Activated CD4-positive, alpha-beta T cell treated with anti-CD3 and anti-CD28 coated beads, Interleukin-2, amount 50 U/mL, for 16 hours (primary cell): Measurements from ENCODE around the gene GORASP2.

Experiments used
- DNase-seq: peaks from one replicate; pipeline ENCODE4 v3.0.0-alpha.2; 2020

The GORASP2 gene

DNA sequence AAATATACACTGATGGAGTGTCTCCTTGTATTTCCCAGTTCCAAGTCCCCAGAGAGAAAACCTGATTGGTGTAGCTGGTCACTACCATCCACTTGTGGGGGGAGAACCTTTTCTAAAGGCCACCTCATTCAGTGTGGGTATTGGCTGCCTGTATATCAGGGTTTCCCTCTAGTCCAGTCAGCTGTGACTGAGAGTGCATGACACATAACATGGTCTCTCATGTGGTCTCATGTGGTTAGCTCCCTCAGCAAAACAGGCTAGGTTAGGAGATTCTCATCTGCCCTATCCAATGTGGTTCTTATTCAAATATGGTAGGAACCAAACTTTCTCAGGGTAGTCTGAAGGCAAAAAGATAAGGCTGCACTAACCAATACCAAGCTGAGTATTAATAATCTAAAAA is 4.1 kb upstream of the GORASP2 start:
- no peak for DNase-seq

DNA sequence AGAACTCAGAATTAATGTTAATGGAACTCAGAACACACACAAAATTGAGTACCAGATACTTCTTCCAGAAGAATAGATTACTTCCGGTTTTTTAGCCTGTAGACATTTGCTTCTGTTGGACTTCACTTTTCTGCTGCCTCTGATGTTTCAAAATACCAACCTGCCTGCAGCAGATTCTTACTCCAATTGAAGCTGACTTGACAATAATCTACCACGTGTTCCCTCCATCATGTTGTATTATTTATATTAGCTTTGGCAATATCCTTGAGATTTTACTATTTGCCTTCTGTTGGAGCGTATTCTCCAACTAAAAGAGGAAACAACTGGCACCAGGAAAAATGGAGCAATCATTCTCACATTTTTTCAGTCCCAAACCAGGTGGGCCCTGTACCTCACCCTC is 3.1 kb upstream of the GORASP2 start:
- DNase-seq = no peak

DNA sequence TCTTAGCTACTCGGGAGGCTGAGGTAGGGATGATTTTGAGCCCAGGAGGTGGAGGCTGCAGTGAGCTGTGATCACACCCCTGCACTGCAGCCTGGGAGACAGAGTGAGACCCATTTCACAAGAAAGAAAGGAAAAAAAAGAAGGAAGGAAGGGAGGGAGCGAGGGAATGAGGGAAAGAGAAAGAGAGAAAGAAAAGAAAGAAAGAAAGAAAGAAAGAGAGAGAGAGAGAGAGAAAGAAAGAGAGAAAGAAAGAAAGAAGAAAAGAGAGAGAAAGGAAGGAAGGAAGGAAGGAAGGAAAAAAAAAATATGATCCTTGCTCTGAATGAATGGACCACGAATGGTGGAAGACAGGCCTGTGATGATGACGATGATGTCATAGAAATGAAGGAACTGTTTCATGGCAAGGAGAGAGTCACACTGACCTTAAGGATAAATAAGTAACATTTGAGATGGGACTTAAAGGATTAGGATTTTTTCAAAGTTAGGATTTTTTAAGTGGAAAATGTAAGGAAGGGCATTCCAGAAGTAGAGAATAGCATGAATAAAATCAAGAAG is 2.2 kb upstream of the GORASP2 start:
- no peak for DNase-seq

DNA sequence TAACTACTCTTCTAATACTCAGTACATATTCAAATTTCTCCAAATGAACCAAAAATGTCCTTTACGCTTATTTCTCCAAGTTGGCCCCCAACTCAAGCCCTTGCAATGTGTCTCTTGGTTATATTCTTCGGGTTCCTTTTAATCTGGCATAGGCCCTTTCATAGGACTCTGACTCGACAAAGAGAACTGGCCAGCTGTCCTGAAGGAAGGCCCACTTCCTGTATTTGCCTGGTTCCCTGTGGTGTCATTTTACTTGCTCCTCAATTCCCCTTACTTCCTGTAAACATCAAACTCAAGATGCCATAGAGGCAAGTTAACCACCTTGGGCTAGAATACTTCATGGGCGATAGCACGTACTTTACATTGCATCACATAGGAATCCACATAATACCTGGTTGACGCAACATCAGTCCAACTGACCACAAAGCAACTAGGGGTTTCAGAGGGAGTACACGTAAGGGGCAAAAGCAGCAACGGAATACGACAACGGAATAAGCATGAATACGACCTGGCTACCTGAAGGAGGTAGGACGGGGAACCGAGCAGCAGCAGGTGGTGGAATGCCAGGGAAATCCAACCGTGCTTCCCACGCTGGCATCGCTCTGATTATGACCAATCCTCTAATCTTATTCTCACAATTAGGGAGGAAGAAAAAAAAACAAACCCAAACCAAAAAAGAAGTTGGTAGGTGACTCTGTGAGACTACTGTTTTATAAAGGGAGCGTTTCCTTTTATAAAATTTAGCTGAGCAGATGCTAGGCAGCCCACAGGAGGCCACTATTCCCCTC is 823 bp upstream of the GORASP2 start:
- DNase-seq = peak; percentile 7

DNA sequence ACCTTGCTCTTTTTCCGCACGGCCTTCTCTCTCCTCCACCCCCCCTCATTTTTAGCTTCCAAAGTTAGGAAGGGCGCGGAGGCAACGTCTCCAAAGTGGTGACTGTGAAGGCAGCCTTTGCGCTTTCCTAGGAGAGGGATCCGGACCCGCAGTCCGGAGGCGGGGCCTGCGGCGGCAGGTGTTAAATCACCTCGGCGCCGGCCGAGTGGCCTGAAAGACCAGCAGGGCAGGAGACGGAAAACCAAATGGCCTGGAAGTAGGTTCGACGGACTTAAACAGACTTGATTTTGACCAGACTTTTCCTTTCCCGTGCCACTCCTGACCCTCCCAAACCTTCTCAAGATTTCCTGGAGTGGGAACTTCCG is 615 bp downstream of the GORASP2 start:
- peak; percentile 41 for DNase-seq

DNA sequence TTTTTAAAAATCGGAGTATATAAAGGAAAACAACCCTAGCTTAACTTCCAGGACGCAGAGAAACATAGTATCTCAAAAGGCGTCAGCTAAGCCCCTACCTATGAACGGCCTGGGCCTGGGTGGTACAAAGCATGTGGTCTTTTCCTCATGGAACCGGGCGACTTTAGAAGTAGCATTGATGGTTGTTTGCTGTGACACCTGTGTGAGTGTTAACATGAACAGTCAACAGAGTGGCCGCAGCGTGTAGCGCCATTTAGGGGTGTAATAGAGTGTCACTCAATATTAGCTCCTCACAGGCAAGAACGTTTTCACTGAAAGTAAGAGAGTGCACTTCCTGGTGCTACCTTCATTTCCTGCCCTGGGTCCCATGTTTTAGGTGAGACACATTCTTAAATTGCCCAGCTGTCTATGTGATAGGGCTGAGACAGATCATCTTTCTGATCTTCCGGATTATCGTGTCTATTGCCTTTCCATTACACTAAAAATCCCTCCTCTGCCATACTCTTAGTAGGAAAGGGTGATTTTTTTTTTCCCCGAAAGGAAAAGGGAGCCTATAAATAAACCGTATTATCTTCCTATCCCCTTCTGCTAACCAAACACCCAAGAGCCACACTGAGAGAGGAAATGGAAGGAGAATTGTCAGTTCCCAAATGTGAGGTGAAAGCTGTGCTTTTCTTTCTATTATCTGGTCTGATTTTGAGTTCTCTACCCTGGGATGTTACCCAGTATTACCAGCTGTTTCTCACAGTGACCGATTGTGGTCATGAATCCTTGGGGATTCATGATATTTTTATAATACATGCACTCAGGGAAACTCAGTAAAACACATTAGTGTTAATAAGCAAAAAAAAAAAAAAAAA is 1.3 kb downstream of the GORASP2 start:
- peak; percentile 77 for DNase-seq

DNA sequence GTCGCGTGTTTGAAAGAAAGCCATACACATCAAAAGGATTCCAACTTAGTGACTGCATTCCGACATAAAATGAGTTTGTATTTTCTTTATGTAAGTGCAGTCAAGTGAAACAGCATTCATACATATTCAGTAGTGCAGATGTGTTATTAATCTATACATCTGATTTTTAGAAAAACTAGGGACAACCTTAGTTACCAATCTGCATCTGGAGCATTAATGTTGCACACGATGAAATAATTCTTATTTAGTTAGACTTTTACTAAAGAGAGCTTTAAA is 1.9 kb downstream of the GORASP2 start:
- DNase-seq = no peak

DNA sequence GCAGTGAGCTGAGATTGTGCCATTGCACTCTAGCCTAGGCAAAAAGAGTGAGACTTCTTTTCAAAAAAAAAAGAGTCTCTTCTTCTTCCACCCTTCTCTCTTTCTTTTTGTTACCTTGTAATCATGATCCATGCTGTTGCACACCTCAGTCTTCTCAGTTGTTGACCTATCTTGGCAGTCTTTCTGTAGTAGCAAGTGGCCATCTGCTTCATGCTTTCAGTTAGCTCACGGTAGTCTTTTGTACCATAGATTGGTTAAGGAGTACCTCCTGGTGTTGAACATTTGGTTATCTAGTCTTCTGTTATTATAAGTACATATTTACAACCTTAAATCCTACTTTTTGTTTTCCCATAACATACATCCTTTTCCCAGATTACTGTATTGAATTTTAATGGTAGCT is 3.1 kb downstream of the GORASP2 start:
- DNase-seq = no peak

DNA sequence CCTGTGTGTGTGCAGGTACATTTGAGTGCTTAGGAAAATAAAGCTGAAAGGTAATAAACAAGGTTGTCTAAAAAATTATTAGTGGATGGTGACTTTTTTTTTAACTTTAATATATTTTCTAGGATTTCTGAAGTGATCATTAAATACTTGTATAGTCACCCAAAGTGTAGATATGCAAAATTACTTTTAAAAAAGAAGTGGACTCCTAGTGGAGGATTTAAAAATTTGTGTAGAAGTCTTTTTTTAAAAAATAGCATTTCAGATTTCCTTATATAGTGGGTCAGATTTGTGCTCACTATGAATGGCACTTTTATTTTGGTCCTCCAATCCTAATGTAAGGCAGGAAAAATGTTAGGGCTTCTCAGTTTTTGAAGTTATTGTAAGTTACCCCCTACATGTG is 3.9 kb downstream of the GORASP2 start:
- DNase-seq = no peak

DNA sequence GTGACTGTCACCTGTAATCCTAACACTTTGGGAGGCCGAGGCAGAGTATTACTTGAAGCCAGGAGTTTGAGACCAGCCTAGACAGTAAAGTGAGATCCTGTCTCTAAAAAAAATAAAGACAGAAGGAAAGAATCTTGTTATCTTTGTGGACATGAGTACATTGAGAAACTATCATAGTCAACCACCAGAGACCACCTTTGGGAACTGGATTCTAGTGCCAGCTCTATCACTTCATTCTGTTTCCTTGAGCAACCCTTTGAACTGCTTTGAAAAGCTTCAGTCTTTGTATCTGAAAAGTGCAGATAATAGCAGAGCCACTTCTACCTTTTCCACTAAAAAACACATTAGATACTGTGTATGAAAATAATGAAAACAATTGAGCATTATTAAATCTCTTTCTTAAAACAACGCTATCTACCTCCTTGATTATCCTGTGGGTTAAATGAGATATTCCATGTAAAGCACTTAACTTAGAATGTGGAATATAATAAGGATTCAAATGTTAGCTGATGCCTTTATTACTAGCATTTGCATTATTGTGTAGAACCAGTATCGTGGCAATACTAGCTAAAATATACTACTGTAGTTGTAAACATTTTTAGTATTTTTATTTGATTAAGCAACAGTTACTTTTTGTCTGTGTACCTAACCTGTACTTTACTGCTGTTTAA is 8.8 kb downstream of the GORASP2 start:
- no peak for DNase-seq

DNA sequence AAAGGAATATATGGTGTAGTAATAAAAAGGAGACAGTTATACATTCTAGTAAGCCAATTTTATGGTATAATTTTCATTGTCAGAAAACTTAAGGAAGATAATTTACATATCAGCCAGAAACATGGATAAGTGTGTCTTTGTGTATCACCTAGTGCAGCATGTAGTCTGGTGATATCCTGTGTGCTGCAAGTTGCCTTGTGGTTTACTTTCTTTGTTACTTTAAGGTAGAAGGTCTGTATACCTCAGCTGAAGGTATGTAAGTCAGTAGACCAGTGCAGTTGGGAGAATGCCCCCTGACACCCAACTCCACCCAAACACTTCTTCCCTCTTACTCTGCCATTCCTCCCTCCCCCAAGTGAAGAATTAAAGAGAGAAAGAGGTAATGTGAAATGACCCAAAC is 11.0 kb downstream of the GORASP2 start:
- DNase-seq = no peak

DNA sequence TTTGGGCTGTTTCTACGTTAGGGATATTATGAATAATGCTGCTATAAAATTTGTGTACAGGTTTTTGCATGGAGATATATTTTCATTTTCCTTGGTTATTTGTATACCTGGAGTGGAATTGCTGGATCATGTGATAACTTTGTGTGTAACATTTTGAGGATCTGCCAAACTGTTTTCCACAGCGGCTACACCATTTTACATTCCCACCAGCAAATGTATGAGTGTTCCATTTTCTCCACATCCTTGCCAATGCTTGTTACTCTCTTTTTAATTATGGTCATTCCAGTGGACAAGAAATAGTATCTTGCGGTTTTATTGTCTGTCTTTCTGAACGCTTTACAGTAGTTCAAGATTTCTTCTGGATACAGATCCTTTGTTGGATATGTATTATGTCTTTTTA is 13.6 kb downstream of the GORASP2 start:
- DNase-seq = no peak

DNA sequence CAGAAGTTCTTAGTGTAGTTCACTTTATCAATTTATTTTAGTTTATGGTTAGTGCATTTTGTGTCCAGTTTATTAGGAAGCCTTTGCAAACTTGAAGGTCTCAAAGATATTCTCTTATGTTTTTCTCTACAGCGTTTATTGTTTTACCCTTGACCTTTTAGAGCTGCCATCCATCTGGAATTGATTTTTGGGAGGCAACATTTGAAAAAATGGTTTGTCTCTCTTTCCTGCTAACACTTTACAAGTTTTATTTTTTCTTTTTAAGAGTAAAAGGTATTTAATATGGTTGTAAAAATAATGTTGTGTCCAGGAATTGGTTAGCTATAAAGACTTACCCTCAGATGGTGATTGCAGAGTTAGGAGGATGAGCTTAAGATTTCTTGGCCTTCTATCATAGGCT is 14.0 kb downstream of the GORASP2 start:
- DNase-seq = no peak

DNA sequence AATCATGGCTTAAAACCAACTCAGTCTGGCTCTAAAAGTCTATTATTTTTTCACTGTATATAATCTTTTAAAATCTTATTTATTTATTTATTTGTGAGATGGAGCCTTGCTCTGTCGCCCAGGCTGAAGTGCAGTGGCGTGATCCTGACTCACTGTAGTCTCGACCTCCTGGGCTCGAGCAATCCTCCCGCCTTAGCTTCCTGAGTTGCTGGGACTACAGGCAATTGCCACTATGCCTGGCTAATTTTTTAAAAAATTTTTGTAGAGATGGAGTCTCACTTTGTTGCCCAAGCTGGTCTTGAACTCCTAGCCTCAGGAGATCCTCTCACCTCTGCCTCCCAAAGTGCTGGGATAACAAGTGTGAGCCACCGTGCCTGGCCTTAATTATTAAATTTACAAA is 14.5 kb downstream of the GORASP2 start:
- no peak for DNase-seq

DNA sequence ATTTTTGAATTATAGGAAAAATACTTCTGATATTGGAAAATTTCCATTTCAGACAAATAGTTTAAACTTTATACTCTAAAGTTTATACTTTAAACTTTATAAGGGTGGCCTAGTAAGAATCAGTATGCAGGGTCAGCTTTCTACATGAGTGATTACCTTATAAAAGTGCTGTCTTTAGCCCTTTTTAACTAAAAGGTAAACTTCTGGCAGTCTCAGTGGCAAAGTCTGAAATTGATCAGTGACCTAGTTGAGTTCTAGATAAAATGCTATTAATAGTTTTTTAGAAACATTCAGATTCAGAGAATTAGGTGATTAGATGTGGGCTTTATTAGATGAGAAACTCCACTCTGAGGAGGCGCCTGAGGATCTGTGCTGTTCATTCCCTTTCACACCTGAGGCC is 15.5 kb downstream of the GORASP2 start:
- DNase-seq = no peak

DNA sequence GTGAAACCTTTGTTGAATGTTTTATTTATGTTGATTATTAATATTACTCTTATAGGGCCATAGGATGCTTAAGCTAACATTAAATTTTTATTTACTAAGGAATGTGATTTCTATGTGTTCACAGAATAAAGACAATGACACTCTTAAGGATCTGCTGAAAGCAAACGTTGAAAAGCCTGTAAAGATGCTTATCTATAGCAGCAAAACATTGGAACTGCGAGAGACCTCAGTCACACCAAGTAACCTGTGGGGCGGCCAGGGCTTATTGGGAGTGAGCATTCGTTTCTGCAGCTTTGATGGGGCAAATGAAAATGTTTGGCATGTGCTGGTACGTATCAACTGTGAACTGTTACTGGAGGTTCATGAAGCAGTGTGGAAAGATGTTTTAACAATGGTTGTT is 20.4 kb downstream of the GORASP2 start:
- DNase-seq = no peak

DNA sequence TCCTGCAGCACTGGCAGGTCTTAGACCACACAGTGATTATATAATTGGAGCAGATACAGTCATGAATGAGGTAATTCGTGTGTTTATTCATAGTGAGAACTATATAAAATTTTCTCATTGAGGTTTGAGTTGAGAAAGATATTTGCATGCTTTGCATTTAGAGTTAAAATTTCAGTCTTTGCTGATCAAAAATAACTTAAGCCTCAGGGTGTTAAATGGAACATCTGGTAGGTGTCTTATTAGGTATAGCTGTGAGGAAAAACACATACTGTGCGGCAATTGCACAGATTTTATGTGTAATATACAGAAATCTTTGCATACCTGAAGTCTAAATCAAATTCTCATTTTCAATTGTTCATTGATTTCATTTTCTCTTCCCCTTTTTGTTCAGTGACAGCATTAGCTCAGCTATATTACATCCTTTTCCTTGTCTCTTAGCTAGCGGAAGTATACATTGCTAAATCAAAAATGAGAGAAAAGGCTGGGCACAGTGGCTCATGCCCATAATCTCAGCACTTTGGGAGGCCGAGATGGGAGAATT is 21.2 kb downstream of the GORASP2 start:
- DNase-seq = no peak

DNA sequence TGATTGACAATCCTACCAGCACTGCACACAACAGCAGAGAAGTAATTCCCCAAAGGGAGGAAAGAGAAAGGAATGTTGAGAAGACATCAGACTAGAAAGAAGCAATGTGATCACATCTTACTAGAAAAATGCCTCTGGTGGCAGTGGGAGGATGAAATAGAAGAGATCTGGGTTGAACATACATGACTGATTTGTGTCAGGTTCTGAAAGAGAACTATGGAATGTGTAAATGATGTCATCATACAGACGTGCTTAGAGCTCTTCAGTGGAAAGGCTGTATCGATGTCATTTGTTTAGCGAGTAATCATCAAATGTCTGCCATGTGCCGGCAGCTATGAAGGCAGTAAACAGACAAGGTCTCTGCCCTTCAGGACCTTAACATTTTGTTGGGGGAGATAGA is 24.9 kb downstream of the GORASP2 start:
- DNase-seq = no peak

DNA sequence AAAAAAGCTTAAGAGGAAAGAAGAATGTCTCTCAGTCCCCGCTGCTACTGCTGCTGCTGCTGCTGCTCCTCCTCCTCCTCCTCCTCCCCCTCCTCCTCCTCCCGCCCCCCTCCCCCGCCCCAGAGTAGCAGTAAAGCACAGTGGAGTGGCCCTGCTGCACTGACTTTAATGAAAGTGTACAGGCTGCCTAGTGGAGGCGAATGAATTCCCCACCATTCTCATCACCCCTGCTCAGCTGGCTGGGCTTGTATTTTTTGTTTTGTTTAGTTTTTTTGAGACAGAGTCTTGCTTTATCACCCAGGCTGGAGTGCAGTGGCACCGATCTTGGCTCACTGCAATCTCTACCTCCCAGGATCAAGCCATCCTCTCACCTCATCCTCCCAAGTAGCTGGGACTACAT is 34.3 kb downstream of the GORASP2 start:
- DNase-seq = no peak

DNA sequence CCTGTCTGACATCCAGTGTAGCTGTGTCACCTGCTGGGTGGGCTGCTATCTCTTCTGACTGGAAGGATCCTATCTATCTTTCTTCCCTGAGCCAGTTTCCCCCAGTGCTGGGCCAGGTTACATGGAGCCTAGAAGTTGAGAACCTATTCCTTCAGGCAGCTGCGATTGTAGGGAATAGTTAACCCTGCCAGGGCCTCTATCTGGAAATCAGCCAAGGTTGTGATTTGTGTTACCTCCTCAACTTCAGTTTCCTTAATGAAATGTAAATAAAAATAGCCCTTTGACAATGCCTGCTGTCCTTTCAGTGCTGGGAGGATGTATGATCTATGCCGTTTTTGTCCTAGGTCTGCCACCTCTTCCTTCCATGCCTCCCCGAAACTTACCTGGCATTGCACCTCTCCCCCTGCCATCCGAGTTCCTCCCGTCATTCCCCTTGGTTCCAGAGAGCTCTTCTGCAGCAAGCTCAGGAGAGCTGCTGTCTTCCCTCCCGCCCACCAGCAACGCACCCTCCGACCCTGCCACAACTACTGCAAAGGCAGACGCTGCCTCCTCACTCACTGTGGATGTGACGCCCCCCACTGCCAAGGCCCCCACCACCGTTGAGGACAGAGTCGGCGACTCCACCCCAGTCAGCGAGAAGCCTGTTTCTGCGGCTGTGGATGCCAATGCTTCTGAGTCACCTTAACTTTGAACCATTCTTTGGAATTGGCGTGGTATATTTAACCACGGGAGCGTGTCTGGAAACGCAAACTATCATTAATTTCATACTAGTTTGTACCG is 36.6 kb downstream of the GORASP2 start:
- no peak for DNase-seq

DNA sequence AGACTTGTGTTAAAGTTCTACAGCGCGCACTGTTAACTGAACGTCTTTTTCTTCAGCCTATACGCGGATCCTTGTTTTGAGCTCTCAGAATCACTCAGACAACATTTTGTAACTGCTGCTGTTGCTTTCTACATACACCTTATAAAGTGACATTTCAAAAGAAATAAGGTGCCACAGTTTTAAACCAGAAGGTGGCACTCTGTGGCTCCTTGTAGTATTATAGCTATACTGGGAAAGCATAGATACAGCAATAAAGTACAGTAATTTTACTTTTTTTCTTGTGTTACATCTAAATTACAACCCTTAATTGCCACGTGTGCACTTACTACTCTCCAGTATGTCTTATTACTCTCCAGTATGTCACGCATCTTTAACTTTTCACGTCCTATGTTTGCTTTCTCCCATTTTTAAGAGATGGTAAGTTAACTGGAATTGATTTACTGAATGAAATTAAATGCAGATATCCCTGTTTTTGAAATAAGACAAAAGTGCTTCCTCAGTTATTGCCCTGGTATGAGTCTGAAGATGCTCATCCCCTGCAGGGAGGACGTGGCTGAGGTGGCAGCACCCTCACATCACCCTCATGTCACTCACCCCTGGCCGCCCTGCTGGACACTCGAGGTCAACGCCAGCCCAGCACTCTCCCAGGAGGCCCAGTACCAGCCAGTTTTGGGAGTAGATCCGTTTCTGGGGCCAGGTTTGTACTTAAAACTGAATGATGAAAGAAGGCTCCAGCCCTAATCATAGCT is 37.8 kb downstream of the GORASP2 start:
- DNase-seq = no peak

DNA sequence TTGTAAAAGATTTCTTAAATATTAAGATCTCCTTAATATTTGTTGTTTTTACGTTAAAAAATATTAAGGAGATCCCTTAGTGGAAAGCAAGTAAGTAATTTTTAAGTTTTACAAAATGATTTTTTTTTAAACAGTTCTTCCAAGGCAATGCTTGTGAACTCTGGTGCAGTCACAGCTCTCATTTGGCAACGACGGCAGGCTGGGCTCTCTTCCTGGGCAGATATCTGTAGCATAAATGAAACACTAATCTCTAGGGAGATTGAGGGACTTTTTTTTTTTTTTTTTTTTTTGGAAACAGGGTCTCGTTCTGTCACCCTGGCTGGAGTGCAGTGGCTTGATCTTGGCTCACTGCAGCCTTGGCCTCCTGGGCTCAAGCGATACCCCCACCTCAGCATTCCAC is 38.5 kb downstream of the GORASP2 start:
- DNase-seq = no peak
